Ramos (cell line): ENCODE measurements around the gene CYP27A1.
"Not testable (repeated sequence)": the region's sequence is repeated elsewhere in the genome, so short reads cannot be mapped to it uniquely, and the experiment has no call there.

Source experiments
- in situ Hi-C: fragments of 300-500 bp; cut with MboI; formaldehyde crosslinking; loops from one replicate; pipeline ENCODE4 v1.14.3; 2022; ENCODE audit warnings: low sequenced_read_pairs; ENCODE audit not compliant: unreplicated experiment

Gene CYP27A1

GRCh38 chr2:218761795-218762194 is 20.2 kb upstream of the CYP27A1 start:
- in situ Hi-C loops = no loop called here

- in situ Hi-C loops = not testable (repeated sequence)
Observed at GRCh38 chr2:218772759-218773158, 9.2 kb upstream of the CYP27A1 start.

- in situ Hi-C loops = no loop called here
Observed at GRCh38 chr2:218773881-218774280, 8.1 kb upstream of the CYP27A1 start.

GRCh38 chr2:218776488-218776887 is 5.5 kb upstream of the CYP27A1 start:
- in situ Hi-C loops = no loop called here

- in situ Hi-C loops = no loop called here
Observed at GRCh38 chr2:218777276-218777990, 4.5 kb upstream of the CYP27A1 start.

- in situ Hi-C loops = no loop called here
Observed at GRCh38 chr2:218780046-218780445, 1.9 kb upstream of the CYP27A1 start.

GRCh38 chr2:218780851-218781690 is 876 bp upstream of the CYP27A1 start:
- in situ Hi-C loops = no loop called here

- in situ Hi-C loops = no loop called here
Observed at GRCh38 chr2:218782528-218782844, 539 bp downstream of the CYP27A1 start.

GRCh38 chr2:218783688-218784087 is 1.7 kb downstream of the CYP27A1 start:
- in situ Hi-C loops = no loop called here

GRCh38 chr2:218785103-218785502 is 3.2 kb downstream of the CYP27A1 start:
- in situ Hi-C loops = no loop called here

GRCh38 chr2:218786133-218786532 is 4.2 kb downstream of the CYP27A1 start:
- in situ Hi-C loops = no loop called here

- in situ Hi-C loops = no loop called here
Observed at GRCh38 chr2:218788529-218789255, 6.7 kb downstream of the CYP27A1 start.

GRCh38 chr2:218792433-218792832 is 10.5 kb downstream of the CYP27A1 start:
- in situ Hi-C loops = no loop called here

GRCh38 chr2:218796691-218797090 is 14.7 kb downstream of the CYP27A1 start:
- in situ Hi-C loops = no loop called here

- in situ Hi-C loops = no loop called here
Observed at GRCh38 chr2:218798767-218799504, 17.0 kb downstream of the CYP27A1 start.

- in situ Hi-C loops = no loop called here
Observed at GRCh38 chr2:218799990-218800389, 18.0 kb downstream of the CYP27A1 start.

GRCh38 chr2:218802386-218802994 is 20.5 kb downstream of the CYP27A1 start:
- in situ Hi-C loops = no loop called here

GRCh38 chr2:218804817-218805216 is 22.9 kb downstream of the CYP27A1 start:
- in situ Hi-C loops = no loop called here

- in situ Hi-C loops = no loop called here
Observed at GRCh38 chr2:218805627-218806026, 23.7 kb downstream of the CYP27A1 start.
